BJ (cell line): Measurements from ENCODE around the gene HLA-DOB. TPM values are rescaled to one million over a fixed set of nuclear protein-coding genes. Genes with fewer than 3 reads are reported as not detected.

Source experiments
- CTCF ChIA-PET: fragments of 350-600 bp; formaldehyde crosslinking; extraction: SDS; loops from one replicate; lab custom pipeline; 2021; ENCODE audit warnings: antibody characterized with exemption, inconsistent platforms; lab: Yijun Ruan, JAX
- POLR2A ChIA-PET: fragments of 300-600 bp; sonication (Branson Sonifier 250); formaldehyde crosslinking; extraction: SDS; loops from one replicate; lab custom pipeline; 2021; ENCODE audit warnings: antibody characterized with exemption; lab: Charles Lee
- DNase-seq: peaks from one replicate; pipeline ENCODE4 v3.0.0-alpha.2; 2011; ENCODE audit warnings: low read depth
- H3K27me3 ChIP-seq: 2 replicates; pipeline ENCODE4 v1.6.0; 2011; ENCODE audit warnings: low read length; ENCODE audit not compliant: control insufficient read depth, insufficient read depth
- H3K36me3 ChIP-seq: 2 replicates; pipeline ENCODE4 v1.5.1; 2011; ENCODE audit warnings: low read length; ENCODE audit not compliant: control insufficient read depth, insufficient read depth
- H3K4me3 ChIP-seq: 2 replicates; pipeline ENCODE4 v1.5.1; 2011; ENCODE audit warnings: low read depth, mild to moderate bottlenecking, control low read depth, low read length
- polyA plus RNA-seq: library from polyadenylated mRNA; depleted of rRNA; stranded (reverse); fragments of >200 nt; gene quantifications from 2 replicates; pipeline ENCODE4 v1.2.3, GENCODE V29; 2011
- TF ChIP-seq, protein P1 (sequence below): IDR thresholded peaks from 2 replicates; pipeline ENCODE4 v1.5.1; 2011; ENCODE audit warnings: low read depth, mild to moderate bottlenecking, control low read depth, inconsistent platforms, low read length, moderate library complexity; ENCODE audit not compliant: insufficient read depth

HLA-DOB gene
- polyA plus RNA-seq, 1 experiment, result 0.16 TPM

DNA sequence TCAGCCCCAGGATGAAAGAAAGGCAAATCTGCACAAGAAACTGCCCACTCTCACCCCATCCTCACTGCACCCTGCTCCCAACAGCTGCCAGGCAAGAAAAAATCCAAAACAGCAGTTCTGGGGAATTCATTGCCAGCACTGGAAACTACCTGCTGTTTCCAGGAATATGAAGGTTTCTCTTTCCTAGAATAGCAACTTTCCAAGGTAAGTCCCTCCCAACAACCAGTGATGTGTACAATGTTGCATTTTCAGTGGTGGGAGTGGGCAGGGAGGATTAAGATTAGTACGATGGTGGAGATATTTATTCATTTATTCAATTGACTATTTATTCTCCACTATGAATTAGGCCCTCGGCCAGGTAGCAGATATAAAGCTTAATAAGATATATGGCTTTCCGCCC, 10.2 kb upstream of the HLA-DOB start:
- ChIA-PET POLR2A (no interaction called here), CTCF (interaction anchor here (1.3 to 4.2 kb wide), 7 partner anchors 11 to 41 kb away, joined by 3 to 27 read pairs (median 8); partner anchors contain the start of genes PSMB9, TAP1 and TAP2)
- Histone ChIP-seq H3K36me3 (peaks cover 9% of the 10 kb centered on the region), H3K4me3 (no peak overlapping the region), H3K27me3 (no peaks in the 10 kb centered on the region)
- DNase-seq, result no peak
- TF ChIP-seq, protein P1, sequence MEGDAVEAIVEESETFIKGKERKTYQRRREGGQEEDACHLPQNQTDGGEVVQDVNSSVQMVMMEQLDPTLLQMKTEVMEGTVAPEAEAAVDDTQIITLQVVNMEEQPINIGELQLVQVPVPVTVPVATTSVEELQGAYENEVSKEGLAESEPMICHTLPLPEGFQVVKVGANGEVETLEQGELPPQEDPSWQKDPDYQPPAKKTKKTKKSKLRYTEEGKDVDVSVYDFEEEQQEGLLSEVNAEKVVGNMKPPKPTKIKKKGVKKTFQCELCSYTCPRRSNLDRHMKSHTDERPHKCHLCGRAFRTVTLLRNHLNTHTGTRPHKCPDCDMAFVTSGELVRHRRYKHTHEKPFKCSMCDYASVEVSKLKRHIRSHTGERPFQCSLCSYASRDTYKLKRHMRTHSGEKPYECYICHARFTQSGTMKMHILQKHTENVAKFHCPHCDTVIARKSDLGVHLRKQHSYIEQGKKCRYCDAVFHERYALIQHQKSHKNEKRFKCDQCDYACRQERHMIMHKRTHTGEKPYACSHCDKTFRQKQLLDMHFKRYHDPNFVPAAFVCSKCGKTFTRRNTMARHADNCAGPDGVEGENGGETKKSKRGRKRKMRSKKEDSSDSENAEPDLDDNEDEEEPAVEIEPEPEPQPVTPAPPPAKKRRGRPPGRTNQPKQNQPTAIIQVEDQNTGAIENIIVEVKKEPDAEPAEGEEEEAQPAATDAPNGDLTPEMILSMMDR, result no peak

DNA sequence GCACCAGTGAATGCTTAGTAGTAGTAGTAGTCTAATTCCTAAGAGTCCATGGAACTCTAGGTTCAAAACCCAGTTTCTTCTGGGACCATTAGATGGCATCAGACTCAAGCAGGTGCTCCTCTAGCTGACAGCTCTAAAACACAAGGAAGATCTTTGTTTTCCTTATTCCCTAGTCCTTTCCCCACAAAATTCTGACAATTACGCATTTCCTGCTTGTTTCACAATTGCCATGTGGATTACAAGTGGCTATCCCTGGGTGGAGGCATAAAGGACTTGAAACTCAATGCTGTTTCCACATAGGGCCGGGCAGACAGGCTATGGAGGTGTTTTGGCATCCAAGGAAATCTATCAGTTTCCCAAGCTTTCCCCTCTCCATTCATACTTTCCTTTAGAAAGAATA, 9.2 kb upstream of the HLA-DOB start:
- Histone ChIP-seq H3K27me3 (no peaks in the 10 kb centered on the region), H3K4me3 (no peak overlapping the region), H3K36me3 (peaks cover 9% of the 10 kb centered on the region)
- peak; percentile 35 for DNase-seq
- ChIA-PET POLR2A (no interaction called here), CTCF (interaction anchor here (0.7 to 4.2 kb wide), 9 partner anchors 12 to 158 kb away, joined by 3 to 24 read pairs (median 3); partner anchors contain the start of genes PSMB9, TAP1 and TAP2)
- TF ChIP-seq, protein P1, result peak; percentile 48

DNA sequence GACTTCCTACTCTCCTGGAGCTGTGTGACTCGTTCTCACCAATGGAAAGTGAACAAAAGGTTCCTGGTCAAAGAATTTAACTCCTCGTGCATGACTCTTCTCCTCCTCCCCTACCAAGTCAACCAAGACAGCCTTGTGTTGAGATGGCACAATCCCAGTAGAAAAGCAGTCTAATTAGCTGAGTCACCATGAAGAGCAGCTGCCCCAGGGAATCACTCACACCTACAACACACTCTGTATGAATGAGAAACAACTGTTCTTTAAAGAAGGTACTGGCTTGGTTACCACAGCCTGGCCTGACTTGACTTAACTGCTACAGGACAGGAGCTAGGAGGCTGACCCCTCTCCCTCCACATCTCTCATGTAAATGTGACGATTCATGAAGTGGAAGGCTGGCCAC, 2.9 kb upstream of the HLA-DOB start:
- POLR2A ChIA-PET, result no interaction called here
- Histone ChIP-seq H3K27me3 (no peaks in the 10 kb centered on the region; the same call in 1 of the 2 replicates), H3K4me3 (no peak overlapping the region), H3K36me3 (no peaks in the 10 kb centered on the region)
- CTCF ChIA-PET, result interaction anchor here (1.0 to 5.2 kb wide), 4 partner anchors 10 to 48 kb away, joined by 3 to 26 read pairs (median 4); partner anchors contain the start of gene TAP2
- no peak for DNase-seq
- TF ChIP-seq, protein P1, result no peak

DNA sequence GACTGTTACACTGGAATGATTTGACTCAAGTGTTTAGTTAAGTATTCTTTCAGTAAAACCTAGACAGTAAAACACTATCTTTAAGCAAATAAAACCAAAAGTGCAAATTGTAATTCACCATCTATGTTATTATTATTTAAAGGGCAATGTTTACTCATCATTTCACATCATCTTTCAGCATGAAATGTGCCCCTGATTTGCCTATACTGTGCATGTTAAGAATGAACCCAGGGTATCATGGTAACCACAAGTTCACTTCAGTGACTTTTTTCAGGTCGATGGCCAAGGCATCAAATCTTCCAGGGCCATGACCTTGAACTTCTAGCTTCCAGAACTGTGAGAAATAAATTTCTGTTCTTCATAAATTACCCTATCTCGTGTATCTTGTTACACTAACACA, 2.1 kb upstream of the HLA-DOB start:
- CTCF ChIA-PET, result interaction anchor here (1.3 to 5.2 kb wide), 2 partner anchors 15 to 20 kb away, joined by 5 to 26 read pairs; partner anchors contain the start of gene TAP2
- no peaks in the 10 kb centered on the region; the same call in 1 of the 2 replicates for H3K27me3 ChIP-seq
- H3K4me3 ChIP-seq, result no peak overlapping the region
- TF ChIP-seq, protein P1, result no peak
- no peak for DNase-seq
- POLR2A ChIA-PET, result no interaction called here
- H3K36me3 ChIP-seq, result no peaks in the 10 kb centered on the region

DNA sequence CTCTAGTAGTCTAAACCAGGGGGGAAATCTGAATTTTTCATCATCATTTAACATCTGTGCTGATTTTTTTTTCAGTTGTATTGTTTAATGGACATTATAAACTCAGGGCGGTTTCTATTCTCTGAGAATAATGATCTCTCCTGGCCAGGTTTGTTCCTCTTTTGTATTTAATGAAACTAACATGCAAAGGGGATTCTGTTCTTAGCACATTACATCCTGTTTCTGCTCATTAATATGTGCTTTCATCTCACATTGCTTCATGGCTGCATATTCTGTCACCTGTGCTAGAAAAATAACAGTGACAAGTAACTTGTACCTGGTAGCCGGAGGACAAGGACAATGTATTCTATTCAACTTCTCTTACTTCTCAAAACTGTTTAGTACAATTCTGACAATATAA, 806 bp downstream of the HLA-DOB start:
- POLR2A ChIA-PET, result no interaction called here
- Histone ChIP-seq H3K36me3 (no peaks in the 10 kb centered on the region), H3K4me3 (no peak overlapping the region), H3K27me3 (peaks cover 5% of the 10 kb centered on the region)
- CTCF ChIA-PET, result no interaction called here
- TF ChIP-seq, protein P1, result no peak
- no peak for DNase-seq
